PC-9 (cell line): Measurements from ENCODE around the gene MBD3. TPM values are rescaled to one million over a fixed set of nuclear protein-coding genes. Genes with fewer than 3 reads are reported as not detected.

ENCODE experiments used
- BruUV-seq: library from RNA; stranded (reverse); fragments of 400-500 nt; replicated peaks from 2 replicates; lab custom pipeline; 2021; lab: Mats Ljungman, UMichigan
- CTCF ChIA-PET: fragments of 300-600 bp; sonication (Branson Sonifier 250); formaldehyde crosslinking; loops from one replicate; lab custom pipeline; 2022; ENCODE audit warnings: antibody characterized with exemption; lab: Charles Lee
- POLR2A ChIA-PET: fragments of 300-600 bp; sonication (Branson Sonifier 250); formaldehyde crosslinking; loops from one replicate; lab custom pipeline; 2022; ENCODE audit warnings: antibody characterized with exemption; ENCODE audit not compliant: unreplicated experiment; lab: Charles Lee
- DNase-seq, 2 experiments: peaks; one replicate each; pipeline versions ENCODE4 v3.0.0 to v3.0.0-alpha.2; 2015 to 2022; ENCODE audit warnings: mixed read lengths in 1 of 2
- H2AFZ ChIP-seq: fragments of 200-600 bp; sonication (generic); 2 replicates; pipeline ENCODE4 v1.8.1; 2017; ENCODE audit warnings: antibody characterized with exemption
- H3F3A ChIP-seq: fragments of 200-600 bp; sonication (generic); 2 replicates; pipeline ENCODE4 v1.8.1; 2017; ENCODE audit warnings: antibody characterized with exemption, mild to moderate bottlenecking, low read depth; ENCODE audit not compliant: insufficient read depth
- H3K27ac ChIP-seq: fragments of 200-600 bp; sonication (generic); 2 replicates; pipeline ENCODE4 v1.6.1; 2016; ENCODE audit warnings: mixed run types
- H3K27me3 ChIP-seq: fragments of 200-600 bp; sonication (generic); 2 replicates; pipeline ENCODE4 v1.6.1; 2016; ENCODE audit warnings: low read depth, mixed run types; ENCODE audit not compliant: insufficient read depth
- H3K36me3 ChIP-seq: fragments of 200-600 bp; sonication (generic); 2 replicates; pipeline ENCODE4 v1.6.1; 2016; ENCODE audit warnings: low read depth, mixed run types
- H3K4me1 ChIP-seq: fragments of 200-600 bp; sonication (generic); replicated peaks from 2 replicates; pipeline ENCODE4 v1.6.1; 2016; ENCODE audit warnings: mixed run types; ENCODE audit not compliant: insufficient read depth
- H3K4me2 ChIP-seq: fragments of 200-600 bp; sonication (generic); 2 replicates; pipeline ENCODE4 v1.6.1; 2017; ENCODE audit warnings: mixed run types
- H3K4me3 ChIP-seq: fragments of 200-600 bp; sonication (generic); 2 replicates; pipeline ENCODE4 v1.6.1; 2016; ENCODE audit warnings: mixed run types
- H3K79me2 ChIP-seq: fragments of 200-600 bp; sonication (generic); 2 replicates; pipeline ENCODE4 v1.6.1; 2017; ENCODE audit warnings: low read depth, mixed run types
- H3K9me2 ChIP-seq: fragments of 200-600 bp; sonication (generic); 2 replicates; pipeline ENCODE4 v1.8.1; 2017; ENCODE audit warnings: mild to moderate bottlenecking; ENCODE audit not compliant: insufficient read depth
- H3K9me3 ChIP-seq: fragments of 200-600 bp; sonication (generic); 2 replicates; pipeline ENCODE4 v1.8.1; 2016; ENCODE audit warnings: low read depth; ENCODE audit not compliant: insufficient read depth
- H4K20me1 ChIP-seq: fragments of 200-600 bp; sonication (generic); 2 replicates; pipeline ENCODE4 v1.8.1; 2017; ENCODE audit not compliant: insufficient read depth
- CTCF ChIP-seq: fragments of 200-600 bp; sonication (generic); conservative IDR thresholded peaks from 2 replicates; pipeline ENCODE4 v1.6.1; 2017; ENCODE audit warnings: mixed run types, antibody characterized with exemption, mild to moderate bottlenecking, moderate library complexity
- EZH2 ChIP-seq: fragments of 200-600 bp; sonication (generic); IDR thresholded peaks from 2 replicates; pipeline ENCODE4 v1.8.0; 2017; ENCODE audit warnings: antibody characterized with exemption, low read depth
- intact Hi-C: fragments of 100-400 bp; cut with micrococcal nuclease; formaldehyde crosslinking; loops from one replicate; pipeline ENCODE4 v1.10.0; 2022; ENCODE audit not compliant: unreplicated experiment
- total RNA-seq: library from RNA; stranded (reverse); gene quantifications from 2 replicates; pipeline ENCODE4 v1.2.3, GENCODE V29; 2021

Gene MBD3
- total RNA-seq, 1 experiment from 2014 or later: 129 TPM

GRCh38 chr19:1590641-1591397 lies 1.8 kb downstream of the MBD3 start:
- no peaks in the 10 kb centered on the region for H3K36me3 ChIP-seq
- no peak for DNase-seq
- CTCF ChIA-PET: interaction anchor here (1.0 to 1.1 kb wide), 2 partner anchors 24 to 45 kb away, joined by 3 to 5 read pairs; no protein-coding TSS in a partner anchor
- H3K4me3 ChIP-seq: peak overlapping the region; percentile 78
- peak overlapping the region; percentile 88 for H3K4me2 ChIP-seq
- BruUV-seq: no TSS peak
- no peak overlapping the region; the same call in 1 of the 2 replicates for H3K27ac ChIP-seq
- TF ChIP-seq EZH2: no peak
- TF ChIP-seq CTCF: no peak; the same call in 1 of the 2 replicates
- POLR2A ChIA-PET: interaction anchor here (0.6 to 1.0 kb wide), 2 partner anchors 15 to 100 kb away, joined by 14 to 21 read pairs; partner anchors contain the start of genes REEP6 and UQCR11
- no peaks in the 10 kb centered on the region for H3K27me3 ChIP-seq
- peaks cover 7% of the 10 kb centered on the region; the same call in 1 of the 2 replicates for H3K4me1 ChIP-seq
- no peaks in the 10 kb centered on the region for H3K9me2 ChIP-seq
- H2AFZ ChIP-seq: no peak overlapping the region
- peaks cover 42% of the 10 kb centered on the region; the same call in 1 of the 2 replicates for H3F3A ChIP-seq
- no peaks in the 10 kb centered on the region for H3K9me3 ChIP-seq
- peaks cover 53% of the 10 kb centered on the region for H3K79me2 ChIP-seq
- H4K20me1 ChIP-seq: peaks cover 11% of the 10 kb centered on the region
- intact Hi-C loops: loop anchor here (2.0 kb wide), 1 partner anchor 184 kb away; the partner anchor contains the start of gene DAZAP1

- Histone ChIP-seq H3K4me1 (peaks cover 7% of the 10 kb centered on the region), H3K79me2 (peaks cover 59% of the 10 kb centered on the region), H3K36me3 (no peaks in the 10 kb centered on the region), H3K9me3 (no peaks in the 10 kb centered on the region), H3K27ac (0 out of 2 replicates have a peak overlapping the region, but pooled peaks have one; percentile 29), H3K27me3 (no peaks in the 10 kb centered on the region), H2AFZ (no peak overlapping the region), H3F3A (peaks cover 37% of the 10 kb centered on the region; the same call in 1 of the 2 replicates), H3K4me2 (no peak overlapping the region), H3K9me2 (no peaks in the 10 kb centered on the region), H4K20me1 (peaks cover 11% of the 10 kb centered on the region), H3K4me3 (no peak overlapping the region)
- BruUV-seq: no TSS peak
- ChIA-PET CTCF (no interaction called here), POLR2A (interaction anchor here (0.6 kb wide), 1 partner anchor 97 kb away, joined by 12 read pairs; the partner anchor contains the start of gene REEP6)
- intact Hi-C loops: no loop called here
- TF ChIP-seq EZH2: no peak
- TF ChIP-seq CTCF: no peak
- no peak for DNase-seq
Observed at GRCh38 chr19:1587872-1588271, 4.8 kb downstream of the MBD3 start.

- DNase-seq: no peak
- CTCF ChIA-PET: no interaction called here
- Histone ChIP-seq H3K4me1 (peaks cover 14% of the 10 kb centered on the region), H3K4me3 (no peak overlapping the region), H4K20me1 (peaks cover 7% of the 10 kb centered on the region), H3K4me2 (no peak overlapping the region), H3F3A (peaks cover 29% of the 10 kb centered on the region; the same call in 1 of the 2 replicates), H3K9me3 (no peaks in the 10 kb centered on the region), H3K79me2 (peaks cover 40% of the 10 kb centered on the region), H3K9me2 (no peaks in the 10 kb centered on the region), H3K27me3 (no peaks in the 10 kb centered on the region), H2AFZ (no peak overlapping the region), H3K36me3 (no peaks in the 10 kb centered on the region), H3K27ac (no peak overlapping the region)
- BruUV-seq: no TSS peak
- POLR2A ChIA-PET: no interaction called here
- no peak for TF ChIP-seq CTCF
- TF ChIP-seq EZH2: no peak
- intact Hi-C loops: no loop called here
Observed at GRCh38 chr19:1585243-1585580, 7.5 kb downstream of the MBD3 start.
